ENCODE data around the gene PAGE5. TPM values are rescaled to one million over a fixed set of nuclear protein-coding genes. Genes with fewer than 3 reads are reported as not detected.

The PAGE5 gene, protein sequence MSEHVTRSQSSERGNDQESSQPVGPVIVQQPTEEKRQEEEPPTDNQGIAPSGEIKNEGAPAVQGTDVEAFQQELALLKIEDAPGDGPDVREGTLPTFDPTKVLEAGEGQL
- not detected for total RNA-seq

DNA sequence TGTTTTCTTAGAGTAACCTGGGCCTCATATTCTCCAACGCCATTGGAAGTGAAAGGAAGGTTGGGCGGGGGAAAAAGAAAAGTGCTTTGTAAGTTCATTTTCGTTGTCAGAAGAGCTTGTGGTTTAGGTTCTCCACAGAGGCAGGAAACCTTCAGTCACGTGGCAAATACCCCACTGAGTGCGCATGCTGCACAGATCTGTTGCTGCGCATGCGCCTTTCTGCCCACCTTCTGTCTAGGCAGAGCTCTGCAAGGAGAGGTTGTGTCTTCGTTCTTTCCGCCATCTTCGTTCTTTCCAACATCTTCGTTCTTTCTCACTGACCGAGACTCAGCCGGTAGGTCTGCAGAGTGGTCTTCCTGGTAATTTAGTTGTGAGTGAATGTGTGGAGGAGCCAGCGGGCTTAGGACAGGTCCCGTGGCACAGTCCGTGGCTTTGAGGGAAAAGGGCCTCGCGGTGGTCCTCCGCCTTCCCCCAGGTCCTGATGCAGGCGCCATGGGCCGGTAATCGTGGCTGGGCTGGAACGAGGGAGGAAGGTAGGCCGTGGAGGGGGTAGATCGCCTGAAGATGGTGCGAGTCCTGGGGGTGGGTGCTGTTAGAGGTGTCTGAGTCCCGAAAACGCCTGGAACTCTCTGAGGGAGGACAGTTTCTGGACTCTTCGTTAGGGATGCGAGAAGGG lies at the start of gene PAGE5:
Gene PAGE5 (plus strand): TSS at position 228 of the 676 bp plus-strand sequence. CDS start 1,037 bp downstream, outside the sequence.
- DNase-seq (ENCODE audit: low spot score in 2 of 2): no peak
- WGBS: 83% methylated on average over 30 of the region's 30 CpGs
- no peak for TF ChIP-seq POLR2AphosphoS5 (IDR thresholded peaks at IDR 0.05)
- TF ChIP-seq, protein P1, sequence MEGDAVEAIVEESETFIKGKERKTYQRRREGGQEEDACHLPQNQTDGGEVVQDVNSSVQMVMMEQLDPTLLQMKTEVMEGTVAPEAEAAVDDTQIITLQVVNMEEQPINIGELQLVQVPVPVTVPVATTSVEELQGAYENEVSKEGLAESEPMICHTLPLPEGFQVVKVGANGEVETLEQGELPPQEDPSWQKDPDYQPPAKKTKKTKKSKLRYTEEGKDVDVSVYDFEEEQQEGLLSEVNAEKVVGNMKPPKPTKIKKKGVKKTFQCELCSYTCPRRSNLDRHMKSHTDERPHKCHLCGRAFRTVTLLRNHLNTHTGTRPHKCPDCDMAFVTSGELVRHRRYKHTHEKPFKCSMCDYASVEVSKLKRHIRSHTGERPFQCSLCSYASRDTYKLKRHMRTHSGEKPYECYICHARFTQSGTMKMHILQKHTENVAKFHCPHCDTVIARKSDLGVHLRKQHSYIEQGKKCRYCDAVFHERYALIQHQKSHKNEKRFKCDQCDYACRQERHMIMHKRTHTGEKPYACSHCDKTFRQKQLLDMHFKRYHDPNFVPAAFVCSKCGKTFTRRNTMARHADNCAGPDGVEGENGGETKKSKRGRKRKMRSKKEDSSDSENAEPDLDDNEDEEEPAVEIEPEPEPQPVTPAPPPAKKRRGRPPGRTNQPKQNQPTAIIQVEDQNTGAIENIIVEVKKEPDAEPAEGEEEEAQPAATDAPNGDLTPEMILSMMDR (IDR thresholded peaks at IDR 0.05): no peak
- TF ChIP-seq EP300 (IDR thresholded peaks at IDR 0.05): no peak
- no peak for TF ChIP-seq POLR2A (IDR thresholded peaks at IDR 0.05)
- Histone ChIP-seq H3K27me3 (no peaks in the 10 kb centered on the region), H3K27ac (no peak within 1 kb of the TSS), H3K9me3 (no peaks in the 10 kb centered on the region), H3K36me3 (no peaks in the 10 kb centered on the region), H3K4me1 (no peaks in the 10 kb centered on the region), H3K4me3 (no peak within 1 kb of the TSS)

DNA sequence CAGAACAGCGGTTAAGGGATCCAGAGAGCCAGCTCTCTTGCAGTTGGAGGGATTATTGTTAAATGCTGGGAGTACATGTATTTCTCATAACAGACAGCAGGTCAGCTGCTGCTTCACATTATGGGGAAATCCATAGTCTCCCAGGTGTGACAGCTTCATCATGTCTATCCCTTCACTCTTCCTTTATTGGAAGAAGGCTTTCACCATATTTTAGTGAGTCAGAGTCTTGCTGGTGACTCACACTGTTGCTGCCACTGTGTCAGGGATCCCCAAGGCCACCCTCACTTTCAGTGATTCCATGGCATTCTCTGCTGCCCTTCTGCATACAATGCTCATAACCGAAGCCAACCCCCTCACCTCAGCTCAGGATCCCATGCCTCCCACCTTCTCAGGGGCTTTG lies 32.9 kb upstream of the PAGE5 start:
- 92% methylated on average over 2 of the region's 2 CpGs for WGBS
- no peaks in the 10 kb centered on the region for H3K36me3 ChIP-seq
- TF ChIP-seq POLR2AphosphoS5 (IDR thresholded peaks at IDR 0.05) (no peak), EP300 (IDR thresholded peaks at IDR 0.05) (no peak), POLR2A (IDR thresholded peaks at IDR 0.05) (no peak)
- TF ChIP-seq, protein P1 (IDR thresholded peaks at IDR 0.05): no peak
- H3K4me3 ChIP-seq: no peak overlapping the region
- H3K9me3 ChIP-seq: no peaks in the 10 kb centered on the region
- no peaks in the 10 kb centered on the region for H3K4me1 ChIP-seq
- no peaks in the 10 kb centered on the region for H3K27me3 ChIP-seq
- no peak for DNase-seq (ENCODE audit: low spot score in 2 of 2)
- no peak overlapping the region for H3K27ac ChIP-seq

DNA sequence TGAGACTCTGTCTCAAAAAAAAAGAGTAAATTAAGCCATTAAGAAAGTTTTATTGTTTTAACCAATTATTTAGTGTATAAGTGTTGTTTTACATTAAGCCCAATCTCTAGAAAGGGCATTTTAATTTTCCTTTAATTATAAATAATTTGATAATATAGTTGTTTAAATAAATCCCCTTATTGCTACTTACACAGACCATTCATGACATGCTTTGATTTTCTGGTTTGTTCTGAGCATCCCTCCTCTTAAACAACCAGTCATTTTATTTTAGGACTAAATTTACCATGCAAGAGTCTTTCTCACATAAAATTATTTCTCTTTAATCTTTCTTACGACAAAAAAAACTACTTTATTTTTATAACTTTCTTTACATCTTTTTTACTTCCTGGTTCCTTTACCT lies 23.5 kb upstream of the PAGE5 start:
- no peak overlapping the region for H3K4me3 ChIP-seq
- H3K4me1 ChIP-seq: peaks cover 5% of the 10 kb centered on the region
- no peak for DNase-seq (ENCODE audit: low spot score in 2 of 2)
- H3K27me3 ChIP-seq: no peaks in the 10 kb centered on the region
- WGBS: 88% methylated on average over 1 of the region's 1 CpG
- H3K36me3 ChIP-seq: no peaks in the 10 kb centered on the region
- H3K27ac ChIP-seq: no peak overlapping the region
- no peaks in the 10 kb centered on the region for H3K9me3 ChIP-seq
- no peak for TF ChIP-seq EP300 (IDR thresholded peaks at IDR 0.05)
- TF ChIP-seq, protein P1 (IDR thresholded peaks at IDR 0.05): no peak
- TF ChIP-seq POLR2A (IDR thresholded peaks at IDR 0.05): no peak
- TF ChIP-seq POLR2AphosphoS5 (IDR thresholded peaks at IDR 0.05): no peak

DNA sequence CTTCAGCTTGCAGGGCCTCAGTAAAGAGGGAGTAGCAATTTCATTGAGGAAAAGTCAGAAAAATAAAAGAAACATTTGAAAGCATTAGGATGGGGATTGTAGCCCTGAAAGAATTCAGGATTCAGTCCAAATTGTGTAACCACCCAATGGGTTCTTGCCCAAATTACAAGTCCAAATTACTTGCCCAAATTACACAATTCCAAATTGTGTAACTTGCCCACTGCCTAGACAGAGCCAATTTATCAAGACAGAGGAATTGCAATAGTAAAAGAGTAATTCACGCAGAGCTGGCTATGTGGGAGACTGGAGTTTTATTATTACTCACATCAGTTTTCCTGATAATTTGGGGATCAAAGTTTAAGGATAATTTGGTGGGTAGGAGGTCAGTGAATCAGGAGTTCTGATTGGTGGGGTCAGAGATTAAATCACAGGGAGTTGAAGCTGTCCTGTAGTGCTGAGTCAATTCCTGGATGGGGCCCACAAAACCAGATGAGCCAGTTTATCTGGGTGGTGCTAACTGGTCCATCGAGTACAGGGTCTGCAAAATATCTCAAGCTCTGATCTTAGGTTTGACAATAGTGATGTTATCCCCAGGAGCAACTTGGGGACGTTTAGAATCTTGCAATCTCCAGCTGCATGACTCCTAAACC lies 18.1 kb upstream of the PAGE5 start:
- Histone ChIP-seq H3K4me1 (peaks cover 7% of the 10 kb centered on the region), H3K27me3 (no peaks in the 10 kb centered on the region), H3K27ac (no peak overlapping the region), H3K9me3 (no peaks in the 10 kb centered on the region), H3K4me3 (no peak overlapping the region), H3K36me3 (no peaks in the 10 kb centered on the region)
- 19% methylated on average over 2 of the region's 3 CpGs for WGBS
- no peak for TF ChIP-seq POLR2A (IDR thresholded peaks at IDR 0.05)
- DNase-seq (ENCODE audit: low spot score in 2 of 2): no peak

DNA sequence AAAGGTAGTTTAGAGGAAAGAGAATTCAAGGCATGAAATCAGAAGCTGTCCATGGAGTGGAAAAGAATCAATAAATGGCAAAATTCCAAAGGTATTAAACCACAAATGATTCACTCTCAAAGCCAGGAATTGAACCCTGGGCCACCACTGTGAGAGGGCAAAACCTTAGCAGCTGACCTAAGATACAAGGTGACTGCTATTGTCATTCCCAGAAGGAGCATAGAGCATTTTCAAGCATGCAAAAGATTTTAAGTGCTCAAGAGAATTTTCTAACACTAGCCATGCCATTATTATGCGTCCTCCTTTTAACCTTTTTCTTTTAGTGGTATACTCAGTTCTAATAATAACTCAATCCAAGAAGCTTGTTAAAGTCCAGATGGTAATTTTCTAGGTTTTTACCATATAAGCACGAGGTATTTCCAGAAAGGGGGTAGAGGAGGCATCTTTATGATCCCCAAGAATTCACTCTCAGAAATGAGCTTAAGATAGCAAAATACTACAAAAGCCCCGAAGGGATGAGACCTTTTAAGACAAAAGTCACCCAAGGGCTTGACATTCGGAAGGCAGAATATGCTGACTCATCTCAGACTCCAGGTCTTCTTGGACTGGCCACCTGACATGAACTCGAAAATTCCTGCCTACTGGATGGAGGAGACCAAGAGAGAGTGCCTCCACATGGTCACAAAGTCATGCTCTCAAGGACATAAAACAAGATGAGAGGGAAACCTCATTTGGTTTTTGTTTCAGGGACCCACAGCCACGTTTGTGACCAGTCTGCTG lies 13.8 kb upstream of the PAGE5 start:
- DNase-seq (ENCODE audit: low spot score in 2 of 2): no peak
- H3K36me3 ChIP-seq: no peaks in the 10 kb centered on the region
- 58% methylated on average over 6 of the region's 6 CpGs for WGBS
- no peak overlapping the region for H3K4me3 ChIP-seq
- peaks cover 5% of the 10 kb centered on the region for H3K4me1 ChIP-seq
- no peaks in the 10 kb centered on the region for H3K27me3 ChIP-seq
- no peaks in the 10 kb centered on the region for H3K9me3 ChIP-seq
- no peak overlapping the region for H3K27ac ChIP-seq
- TF ChIP-seq POLR2A (IDR thresholded peaks at IDR 0.05): no peak
- TF ChIP-seq, protein P1 (IDR thresholded peaks at IDR 0.05): no peak
- TF ChIP-seq EP300 (IDR thresholded peaks at IDR 0.05): no peak

Measured in suprapubic skin (tissue), 4 donors.